Parathyroid adenoma (tissue), 2 donors: Measurements from ENCODE around the gene ZFR2.

Experiments used
- H2AFZ ChIP-seq: fragments of 300-600 bp; sonication (generic); one replicate; pipeline ENCODE4 v1.7.0; 2017; ENCODE audit warnings: antibody characterized with exemption, mild to moderate bottlenecking
- H3K27ac ChIP-seq: fragments of 300-600 bp; sonication (generic); one replicate; pipeline ENCODE4 v1.7.0; 2017
- H3K27me3 ChIP-seq: fragments of 300-600 bp; sonication (generic); one replicate; pipeline ENCODE4 v1.7.0; 2017; ENCODE audit warnings: low read length; ENCODE audit not compliant: control insufficient read depth, insufficient read depth
- H3K36me3 ChIP-seq: fragments of 300-600 bp; sonication (generic); one replicate; pipeline ENCODE4 v1.7.0; 2017; ENCODE audit warnings: low read length; ENCODE audit not compliant: control insufficient read depth, insufficient read depth
- H3K4me1 ChIP-seq: fragments of 300-600 bp; sonication (generic); one replicate; pipeline ENCODE4 v1.7.0; 2017; ENCODE audit warnings: control low read depth
- H3K4me2 ChIP-seq: fragments of 300-600 bp; sonication (generic); one replicate; pipeline ENCODE4 v1.7.0; 2017; ENCODE audit warnings: low read length
- H3K4me3 ChIP-seq: fragments of 300-600 bp; sonication (generic); one replicate; pipeline ENCODE4 v1.7.0; 2017; ENCODE audit warnings: low read depth, low read length
- H3K79me2 ChIP-seq: fragments of 300-600 bp; sonication (generic); one replicate; pipeline ENCODE4 v1.7.0; 2017; ENCODE audit warnings: control low read depth
- H3K9ac ChIP-seq: fragments of 300-600 bp; sonication (generic); one replicate; pipeline ENCODE4 v1.7.0; 2017; ENCODE audit warnings: mild to moderate bottlenecking
- H3K9me3 ChIP-seq: fragments of 300-600 bp; sonication (generic); one replicate; pipeline ENCODE4 v1.7.0; 2017; ENCODE audit warnings: low read length; ENCODE audit not compliant: control insufficient read depth
- TF ChIP-seq, protein P1 (sequence below): fragments of 300-600 bp; sonication (generic); IDR thresholded peaks from one replicate; pipeline ENCODE4 v1.7.0; 2017; ENCODE audit warnings: antibody characterized with exemption, mild to moderate bottlenecking
- donor health status: primary hyperparathyroidism.

ZFR2 gene

GRCh38 chr19:3837922-3838321 is 30.9 kb downstream of the ZFR2 start:
- no peak overlapping the region for H2AFZ ChIP-seq
- TF ChIP-seq, protein P1, sequence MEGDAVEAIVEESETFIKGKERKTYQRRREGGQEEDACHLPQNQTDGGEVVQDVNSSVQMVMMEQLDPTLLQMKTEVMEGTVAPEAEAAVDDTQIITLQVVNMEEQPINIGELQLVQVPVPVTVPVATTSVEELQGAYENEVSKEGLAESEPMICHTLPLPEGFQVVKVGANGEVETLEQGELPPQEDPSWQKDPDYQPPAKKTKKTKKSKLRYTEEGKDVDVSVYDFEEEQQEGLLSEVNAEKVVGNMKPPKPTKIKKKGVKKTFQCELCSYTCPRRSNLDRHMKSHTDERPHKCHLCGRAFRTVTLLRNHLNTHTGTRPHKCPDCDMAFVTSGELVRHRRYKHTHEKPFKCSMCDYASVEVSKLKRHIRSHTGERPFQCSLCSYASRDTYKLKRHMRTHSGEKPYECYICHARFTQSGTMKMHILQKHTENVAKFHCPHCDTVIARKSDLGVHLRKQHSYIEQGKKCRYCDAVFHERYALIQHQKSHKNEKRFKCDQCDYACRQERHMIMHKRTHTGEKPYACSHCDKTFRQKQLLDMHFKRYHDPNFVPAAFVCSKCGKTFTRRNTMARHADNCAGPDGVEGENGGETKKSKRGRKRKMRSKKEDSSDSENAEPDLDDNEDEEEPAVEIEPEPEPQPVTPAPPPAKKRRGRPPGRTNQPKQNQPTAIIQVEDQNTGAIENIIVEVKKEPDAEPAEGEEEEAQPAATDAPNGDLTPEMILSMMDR, result no peak
- H3K9me3 ChIP-seq, result no peaks in the 10 kb centered on the region
- H3K79me2 ChIP-seq, result no peaks in the 10 kb centered on the region
- H3K9ac ChIP-seq, result no peak overlapping the region
- no peak overlapping the region for H3K27ac ChIP-seq
- no peaks in the 10 kb centered on the region for H3K36me3 ChIP-seq
- no peak overlapping the region for H3K4me3 ChIP-seq
- no peak overlapping the region for H3K4me2 ChIP-seq
- no peaks in the 10 kb centered on the region for H3K4me1 ChIP-seq
- H3K27me3 ChIP-seq, result no peaks in the 10 kb centered on the region

- TF ChIP-seq, protein P1, result no peak
- no peak overlapping the region for H2AFZ ChIP-seq
- H3K36me3 ChIP-seq, result no peaks in the 10 kb centered on the region
- no peak overlapping the region for H3K4me2 ChIP-seq
- no peaks in the 10 kb centered on the region for H3K4me1 ChIP-seq
- no peak overlapping the region for H3K4me3 ChIP-seq
- H3K9ac ChIP-seq, result no peak overlapping the region
- no peaks in the 10 kb centered on the region for H3K9me3 ChIP-seq
- no peaks in the 10 kb centered on the region for H3K79me2 ChIP-seq
- H3K27ac ChIP-seq, result no peak overlapping the region
- no peaks in the 10 kb centered on the region for H3K27me3 ChIP-seq
Measured at GRCh38 chr19:3837332-3837731, 31.5 kb downstream of the ZFR2 start.

- Histone ChIP-seq H3K4me3 (no peak overlapping the region), H2AFZ (no peak overlapping the region), H3K27me3 (no peaks in the 10 kb centered on the region), H3K27ac (no peak overlapping the region), H3K4me2 (no peak overlapping the region), H3K9ac (no peak overlapping the region), H3K79me2 (no peaks in the 10 kb centered on the region), H3K9me3 (no peaks in the 10 kb centered on the region), H3K4me1 (no peaks in the 10 kb centered on the region), H3K36me3 (no peaks in the 10 kb centered on the region)
- TF ChIP-seq, protein P1, result no peak
Measured at GRCh38 chr19:3836887-3837286, 32.0 kb downstream of the ZFR2 start.

- Histone ChIP-seq H3K27me3 (no peaks in the 10 kb centered on the region), H3K36me3 (no peaks in the 10 kb centered on the region), H3K9ac (no peak overlapping the region), H3K4me2 (no peak overlapping the region), H3K4me3 (no peak overlapping the region), H3K79me2 (no peaks in the 10 kb centered on the region), H3K9me3 (no peaks in the 10 kb centered on the region), H3K4me1 (no peaks in the 10 kb centered on the region), H3K27ac (no peak overlapping the region), H2AFZ (no peak overlapping the region)
- TF ChIP-seq, protein P1, result no peak
Measured at GRCh38 chr19:3835055-3835435, 33.8 kb downstream of the ZFR2 start.

GRCh38 chr19:3834349-3835054 is 34.3 kb downstream of the ZFR2 start:
- H3K4me2 ChIP-seq, result no peak overlapping the region
- H3K9ac ChIP-seq, result no peak overlapping the region
- no peaks in the 10 kb centered on the region for H3K27me3 ChIP-seq
- H3K4me1 ChIP-seq, result no peaks in the 10 kb centered on the region
- no peak overlapping the region for H3K4me3 ChIP-seq
- H3K27ac ChIP-seq, result no peak overlapping the region
- H3K36me3 ChIP-seq, result no peaks in the 10 kb centered on the region
- H3K9me3 ChIP-seq, result no peaks in the 10 kb centered on the region
- H3K79me2 ChIP-seq, result no peaks in the 10 kb centered on the region
- H2AFZ ChIP-seq, result no peak overlapping the region
- TF ChIP-seq, protein P1, result no peak
